Measurements from ENCODE around the gene SUGCT.

Gene SUGCT

GRCh38 chr7:40765639-40766038, 630.8 kb downstream of the SUGCT start:
- ChIA-PET CTCF (interaction anchor here (1.2 kb wide), 1 partner anchor 18 kb away, joined by 3 read pairs; no protein-coding TSS in a partner anchor), POLR2A (no interaction called here)
- TF ChIP-seq ZNF335 (tag by site-specific recombination; conservative IDR thresholded peaks at IDR 0.05) (no peak), PRDM4 (tag by site-specific recombination; IDR thresholded peaks at IDR 0.05) (no peak), HOXD13 (CRISPR knock-in tag; IDR thresholded peaks at IDR 0.05; ENCODE audit: borderline replicate concordance) (no peak), AEBP2 (tag by site-specific recombination; IDR thresholded peaks at IDR 0.05; ENCODE audit: borderline replicate concordance) (no peak), ZNF558 (tag by site-specific recombination; IDR thresholded peaks at IDR 0.05) (no peak), ZNF133 (tag by site-specific recombination; IDR thresholded peaks at IDR 0.05) (no peak), ZNF654 (tag by site-specific recombination; IDR thresholded peaks at IDR 0.05; ENCODE audit: low read depth) (no peak), ZBTB7A (tag by site-specific recombination; IDR thresholded peaks at IDR 0.05; ENCODE audit: low read depth) (no peak), ZNF184 (tag by site-specific recombination; IDR thresholded peaks at IDR 0.05) (no peak), EGR2 (tag by site-specific recombination; IDR thresholded peaks at IDR 0.05; ENCODE audit: low read depth) (no peak), ZNF24 (tag by site-specific recombination; IDR thresholded peaks at IDR 0.05) (no peak), ZNF518A (tag by site-specific recombination; conservative IDR thresholded peaks at IDR 0.05; ENCODE audit: low read depth) (no peak), REST (tag by site-specific recombination; IDR thresholded peaks at IDR 0.05) (no peak), ZNF292 (tag by site-specific recombination; IDR thresholded peaks at IDR 0.05; ENCODE audit: borderline replicate concordance, low read depth) (no peak), ZNF701 (tag by site-specific recombination; IDR thresholded peaks at IDR 0.05) (no peak), ZNF341 (tag by site-specific recombination; IDR thresholded peaks at IDR 0.05; ENCODE audit: low read depth) (no peak), ZSCAN23 (tag by site-specific recombination; IDR thresholded peaks at IDR 0.05) (no peak)
- no peaks in the 10 kb centered on the region for H3K36me3 ChIP-seq (ENCODE audit: control insufficient read depth in 2 of 2, insufficient read depth in 1 of 2, low read length in 2 of 2)
- no peaks in the 10 kb centered on the region for H3K9me3 ChIP-seq (ENCODE audit: control insufficient read depth, insufficient read depth, low read depth, low read length)
- H3K4me3 ChIP-seq (ENCODE audit: low read depth, low read length), result no peak overlapping the region
- H3K27ac ChIP-seq (ENCODE audit: extremely low read depth, low read depth, low read length), result no peak overlapping the region
- peaks cover 2% of the 10 kb centered on the region; the same call in 1 of the 2 replicates for H3K4me1 ChIP-seq (ENCODE audit: control insufficient read depth, insufficient read depth, low read length)

All from HEK293 (cell line).